22Rv1 (cell line): ENCODE measurements around the gene CETN1.

Experiments used
- H3K27ac ChIP-seq: fragments of 450-650 bp; 2 replicates; pipeline ENCODE4 v1.5.1; 2017
- CTCF ChIP-seq: fragments of 450-650 bp; IDR thresholded peaks from 2 replicates; pipeline ENCODE4 v1.5.1; 2017; ENCODE audit warnings: mild to moderate bottlenecking
- ZFX ChIP-seq: fragments of 450-650 bp; IDR thresholded peaks from 2 replicates; pipeline ENCODE4 v1.6.1; 2017; ENCODE audit warnings: antibody characterized with exemption, borderline replicate concordance

The CETN1 gene

GRCh38 chr18:623761-624620 is 43.8 kb downstream of the CETN1 start:
- TF ChIP-seq ZFX: no peak
- peak; percentile 72 for TF ChIP-seq CTCF
- H3K27ac ChIP-seq: no peak overlapping the region

GRCh38 chr18:627231-627630 is 47.1 kb downstream of the CETN1 start:
- H3K27ac ChIP-seq: no peak overlapping the region
- no peak for TF ChIP-seq CTCF
- TF ChIP-seq ZFX: no peak

GRCh38 chr18:629269-630150 is 49.3 kb downstream of the CETN1 start:
- TF ChIP-seq ZFX (no peak), CTCF (0 out of 2 replicates have a peak, but pooled peaks have one; percentile 13)
- H3K27ac ChIP-seq: no peak overlapping the region

- TF ChIP-seq ZFX: no peak
- TF ChIP-seq CTCF: no peak
- no peak overlapping the region for H3K27ac ChIP-seq
Observed at GRCh38 chr18:631560-631959, 51.4 kb downstream of the CETN1 start.
